IPS DF 19.7 (cell line): ENCODE results near the gene LRRC4C.

Experiments
- DNase-seq: peaks from one replicate; pipeline ENCODE4 v3.0.0-alpha.2; 2013; ENCODE audit warnings: low read depth, low spot score

The LRRC4C gene

GRCh38 chr11:40506226-40506625 lies 953.2 kb downstream of the LRRC4C start:
- no peak for DNase-seq

DNA sequence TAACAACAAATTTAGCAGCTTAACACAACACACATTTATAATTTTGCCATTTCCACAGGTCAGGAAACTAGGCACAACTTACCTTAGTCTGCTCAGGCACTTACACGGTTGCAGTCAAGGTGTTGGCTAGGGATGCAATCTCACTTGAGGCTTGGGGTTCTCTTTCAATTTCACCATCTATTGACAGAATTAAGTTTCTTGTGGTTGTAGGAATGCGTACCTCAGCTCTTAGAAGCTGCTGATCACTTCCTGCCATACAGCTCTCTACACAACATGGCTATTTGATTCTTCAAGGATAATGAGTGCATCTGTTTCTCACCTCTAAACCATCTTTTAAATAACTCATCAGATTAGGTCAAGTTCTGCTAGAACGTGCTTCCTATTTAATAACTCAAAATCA lies 968.1 kb downstream of the LRRC4C start:
- no peak for DNase-seq

DNA sequence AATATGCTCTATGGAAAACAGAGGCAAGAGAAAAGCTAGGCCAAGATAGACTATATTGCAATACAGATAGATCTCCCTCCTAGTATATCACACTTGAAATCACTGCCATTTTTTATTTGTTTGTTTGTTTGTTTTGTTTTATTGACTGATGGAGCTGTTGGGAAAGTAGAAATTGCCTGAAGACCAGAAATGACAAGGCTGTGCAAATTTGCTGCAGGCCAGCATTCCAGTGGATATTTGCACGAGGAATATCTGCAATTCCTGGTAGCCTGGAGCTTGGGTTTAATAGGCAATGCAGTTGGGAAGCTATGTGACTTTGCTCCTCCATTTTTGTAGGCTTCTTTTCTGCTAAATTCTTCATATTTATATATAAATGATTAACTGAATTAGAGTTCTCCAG lies 991.7 kb downstream of the LRRC4C start:
- DNase-seq = no peak

DNA sequence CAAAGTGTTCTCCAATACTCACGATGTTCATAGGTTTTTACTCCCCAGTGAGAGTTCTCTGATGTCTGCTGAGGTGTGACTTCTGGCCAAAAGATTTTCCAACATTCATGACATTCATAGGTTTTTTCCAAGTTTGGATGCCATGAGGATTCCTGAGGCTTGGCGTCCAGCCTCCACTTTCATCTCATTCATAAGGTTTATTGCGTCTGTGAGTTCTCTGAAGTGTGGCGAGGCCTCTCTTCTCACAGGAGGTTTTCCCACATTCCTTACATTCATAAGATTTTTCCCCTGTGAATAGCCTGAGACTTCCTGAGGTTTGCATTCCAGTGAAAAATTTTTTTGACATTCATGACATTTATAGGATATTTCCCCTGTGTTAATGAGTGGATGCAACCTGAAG lies 1014.1 kb downstream of the LRRC4C start:
- DNase-seq = no peak

GRCh38 chr11:40444151-40444550 lies 1015.3 kb downstream of the LRRC4C start:
- no peak for DNase-seq

DNA sequence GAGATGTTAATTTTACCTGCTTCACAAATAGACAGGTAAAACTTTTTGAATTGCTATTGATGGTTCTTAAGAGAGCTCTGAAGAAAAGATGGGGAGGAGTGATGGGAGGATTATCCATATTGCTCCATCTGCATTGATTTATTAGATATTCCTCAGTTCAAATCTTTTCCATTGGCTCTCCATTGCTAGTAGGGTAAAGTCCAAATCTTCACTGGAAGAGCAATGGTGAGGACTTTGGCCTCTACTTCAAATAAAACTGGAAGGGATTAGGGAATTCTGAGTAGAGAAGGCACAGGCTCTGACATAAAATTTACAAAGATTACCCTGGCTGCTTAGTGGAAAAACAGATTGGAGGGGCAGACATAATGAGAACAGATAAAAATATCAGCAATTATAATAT lies 1024.1 kb downstream of the LRRC4C start:
- no peak for DNase-seq

- DNase-seq = no peak
Measured at GRCh38 chr11:40434926-40435325, 1024.5 kb downstream of the LRRC4C start.

GRCh38 chr11:40432358-40432757 lies 1027.1 kb downstream of the LRRC4C start:
- no peak for DNase-seq

GRCh38 chr11:40425168-40425567 lies 1034.3 kb downstream of the LRRC4C start:
- no peak for DNase-seq

DNA sequence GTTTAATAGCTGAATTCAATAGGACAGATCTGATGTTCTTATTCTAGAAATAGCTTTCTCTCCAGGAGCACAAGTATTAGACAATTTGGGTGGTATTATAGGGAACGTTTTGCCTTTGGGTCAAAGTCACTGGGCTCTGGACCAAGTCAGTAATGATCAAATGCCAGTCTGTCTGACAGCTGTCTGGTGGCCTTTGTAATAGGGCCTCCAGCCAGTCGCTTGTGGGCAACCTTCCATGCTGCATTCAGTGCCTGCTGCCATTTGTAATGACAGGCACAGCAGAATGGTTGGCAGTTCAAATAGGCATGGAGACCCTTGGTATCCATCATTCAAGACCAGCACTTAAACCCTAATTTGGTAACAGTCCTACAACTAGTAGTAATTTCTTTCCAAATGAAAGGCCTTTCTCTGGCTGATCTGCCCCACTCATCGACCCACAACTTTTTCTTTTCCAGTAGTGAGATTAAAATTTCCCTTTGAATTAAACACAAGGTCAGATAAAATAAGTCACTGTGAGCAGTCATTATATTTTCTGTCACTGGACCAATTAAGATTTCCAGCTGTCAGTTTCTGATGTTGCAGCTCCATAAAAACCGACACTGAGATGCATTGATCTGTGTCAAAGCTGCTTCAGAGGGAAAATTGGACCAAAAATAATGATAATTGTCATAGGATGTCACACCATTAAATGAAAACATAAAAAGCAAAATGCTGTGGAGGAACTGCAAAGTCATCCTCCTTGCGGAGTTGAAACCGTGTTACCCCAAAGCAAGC lies 1038.1 kb downstream of the LRRC4C start:
- no peak for DNase-seq

GRCh38 chr11:40417627-40418026 lies 1041.8 kb downstream of the LRRC4C start:
- no peak for DNase-seq

GRCh38 chr11:40407355-40407754 lies 1052.1 kb downstream of the LRRC4C start:
- DNase-seq = no peak

- no peak for DNase-seq
Measured at GRCh38 chr11:40405614-40406013, 1053.8 kb downstream of the LRRC4C start.

- no peak for DNase-seq
Measured at GRCh38 chr11:40403321-40403720, 1056.1 kb downstream of the LRRC4C start.

DNA sequence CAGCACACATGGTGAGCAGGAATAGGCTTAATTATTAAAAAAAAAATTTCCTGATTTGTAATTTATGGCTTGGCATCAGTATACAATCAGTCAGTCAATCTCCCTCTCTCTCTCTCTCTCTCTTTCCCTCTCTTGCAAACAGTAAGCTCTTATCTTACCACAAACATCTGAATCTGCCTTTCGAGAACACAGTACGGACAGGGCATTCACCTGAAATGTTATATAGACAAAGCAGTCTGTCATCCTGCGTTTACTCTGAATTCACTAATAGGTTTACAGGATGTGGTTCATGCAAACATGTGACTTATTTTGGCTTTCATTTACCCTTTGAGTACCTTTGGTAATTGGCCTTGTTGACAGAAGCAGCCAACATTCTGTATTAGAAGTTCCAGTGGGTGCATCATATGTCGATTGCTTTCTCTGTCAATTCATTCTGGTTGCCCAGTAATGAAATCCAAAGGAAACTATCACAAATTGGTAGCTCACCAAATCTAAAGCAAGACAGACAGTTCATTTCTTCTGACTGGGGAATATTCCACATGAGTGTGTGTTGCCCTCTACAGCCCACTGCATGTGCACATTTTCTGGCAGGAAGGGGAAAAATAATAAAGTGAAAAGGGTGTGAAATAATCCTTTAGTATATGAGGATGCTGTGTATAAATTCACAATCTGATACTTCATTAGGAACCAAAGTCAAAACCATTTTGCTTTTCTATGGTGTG lies 1058.2 kb downstream of the LRRC4C start:
- no peak for DNase-seq

GRCh38 chr11:40397141-40397540 lies 1062.3 kb downstream of the LRRC4C start:
- DNase-seq = no peak

DNA sequence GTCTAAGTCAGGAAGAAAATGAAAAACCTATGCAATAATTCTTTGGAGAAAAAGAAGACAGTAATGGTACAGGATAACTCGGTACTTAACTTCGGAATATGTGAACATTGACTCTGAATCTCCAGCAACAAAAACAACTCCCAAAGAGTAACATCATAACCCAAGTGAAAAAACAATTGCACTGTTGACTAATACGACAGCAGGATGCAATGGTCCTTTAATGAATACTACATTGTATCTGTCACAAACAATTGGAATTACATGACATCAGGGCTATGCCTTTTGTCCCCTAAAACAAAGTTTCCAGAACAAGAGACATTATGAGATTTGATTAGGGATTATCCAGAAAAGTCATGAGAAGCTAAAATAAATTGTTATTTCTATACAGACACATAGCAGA lies 1065.9 kb downstream of the LRRC4C start:
- DNase-seq = no peak

GRCh38 chr11:40391679-40392078 lies 1067.8 kb downstream of the LRRC4C start:
- DNase-seq = no peak

DNA sequence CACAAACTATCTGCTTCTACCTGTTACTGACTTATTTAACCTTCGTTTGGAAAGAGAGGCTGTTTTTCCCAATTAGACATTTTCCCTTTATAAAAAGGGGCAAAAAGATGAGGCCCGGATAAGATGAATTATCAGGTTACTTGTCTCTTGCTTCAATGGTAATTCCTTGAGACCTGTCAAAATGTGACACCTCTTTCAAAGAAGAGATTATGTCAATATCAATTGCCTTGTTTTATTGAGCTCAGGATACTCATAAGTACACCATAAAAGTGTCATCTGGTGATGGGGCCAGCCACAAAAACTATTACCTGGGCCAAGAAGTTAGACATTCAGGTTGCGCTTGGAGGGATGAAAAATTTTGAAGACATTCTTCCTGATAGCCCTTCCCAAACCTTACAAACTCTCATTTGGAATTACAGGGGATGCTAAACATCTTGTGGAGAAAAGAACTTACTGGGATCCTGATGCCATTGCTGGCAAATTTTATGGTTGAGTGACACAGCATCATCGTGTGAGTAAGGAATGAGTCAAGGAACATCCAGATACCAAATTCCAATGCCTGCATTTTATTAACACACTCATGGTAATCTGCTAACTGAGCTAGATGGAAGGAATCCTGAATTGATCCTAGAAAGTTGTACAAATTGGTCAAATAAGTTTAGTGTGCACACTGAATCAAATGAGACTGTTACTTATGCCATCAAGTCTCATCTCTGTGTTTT lies 1071.2 kb downstream of the LRRC4C start:
- DNase-seq = no peak

DNA sequence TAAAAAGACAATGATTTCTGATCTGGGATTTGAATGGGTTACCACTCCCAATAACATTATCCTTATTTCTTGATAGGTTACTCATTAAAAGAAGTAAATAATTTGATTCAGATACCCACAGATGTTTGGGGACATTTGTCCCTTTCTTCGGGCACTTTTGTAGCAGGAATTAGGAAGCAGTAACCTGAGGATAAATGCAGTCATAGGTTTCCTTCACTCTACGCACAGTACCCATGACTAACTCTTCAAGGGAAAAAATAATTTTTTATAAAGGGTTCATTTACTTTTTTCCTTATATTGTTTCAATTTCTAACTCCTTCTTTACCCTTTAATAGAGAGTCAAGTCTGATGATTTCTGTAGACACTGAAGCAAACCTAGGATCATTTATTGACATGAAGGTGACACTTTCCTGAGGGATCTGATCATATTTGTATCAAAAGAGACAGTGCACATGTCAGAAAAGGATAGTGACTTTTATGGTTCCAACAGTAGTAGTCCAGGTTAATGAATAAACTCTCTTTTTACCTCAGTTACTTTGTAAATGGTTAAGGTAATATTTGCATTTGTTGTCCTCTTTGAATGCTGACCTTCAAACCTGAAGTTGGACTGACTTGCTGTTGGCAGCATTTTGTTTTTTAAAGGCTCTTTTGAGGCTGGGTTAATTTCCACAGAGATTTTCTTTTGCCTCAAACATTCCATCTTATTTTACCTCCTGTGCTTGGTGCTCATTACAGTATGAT lies 1072.0 kb downstream of the LRRC4C start:
- no peak for DNase-seq

DNA sequence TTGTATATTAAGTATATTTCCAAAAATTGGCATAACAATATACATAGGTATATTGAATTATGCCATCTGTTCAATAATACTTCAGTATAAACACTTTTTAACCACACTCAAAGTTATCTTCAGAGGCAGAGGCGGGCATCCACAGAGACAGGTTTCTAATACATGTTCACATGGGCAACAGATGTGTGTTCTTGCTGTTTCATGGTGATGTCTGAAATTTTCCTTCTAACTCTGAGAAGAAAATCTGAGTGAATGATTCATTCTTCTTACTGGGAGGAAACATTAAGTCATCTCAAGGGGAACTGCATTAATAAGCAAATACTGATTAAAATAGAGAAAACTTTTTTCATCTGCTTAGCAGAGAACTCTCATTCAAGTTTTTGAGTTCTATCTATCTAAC lies 1074.5 kb downstream of the LRRC4C start:
- DNase-seq = no peak

GRCh38 chr11:40381481-40381880 lies 1078.0 kb downstream of the LRRC4C start:
- no peak for DNase-seq
